COLO829 (cell line): ENCODE results near the gene ETV4.

Experiments
- DNase-seq: peaks from one replicate; pipeline ENCODE4 v3.0.0; 2012; ENCODE audit warnings: low spot score

Gene ETV4

DNA sequence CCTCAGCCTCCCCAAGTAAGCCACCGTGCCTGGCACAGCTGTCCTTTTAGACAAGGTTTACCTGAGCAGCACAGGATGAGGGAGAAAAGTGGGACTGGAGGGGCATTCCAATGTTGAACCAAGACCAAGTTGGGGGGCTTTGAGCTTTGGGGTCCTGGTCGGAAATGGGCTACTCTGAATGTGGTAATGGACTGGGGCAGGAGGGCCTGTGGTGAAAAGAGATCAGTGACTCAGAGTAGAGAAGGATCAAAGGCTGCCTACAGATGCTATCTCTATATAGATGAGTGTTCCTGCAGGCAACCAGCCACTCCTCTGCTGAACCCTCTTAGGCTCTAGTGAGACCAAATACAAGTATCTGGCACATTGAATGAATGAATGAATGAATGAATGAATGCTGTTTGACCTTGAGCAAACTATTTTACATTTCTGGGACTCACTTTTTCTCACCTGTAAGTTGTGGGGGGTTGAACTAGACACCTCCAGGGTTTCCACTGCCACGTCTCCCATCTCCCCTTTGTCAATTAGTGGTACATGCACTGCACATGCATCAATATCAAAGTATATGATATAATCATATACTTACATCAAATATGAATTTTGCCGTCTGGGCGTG lies 26.3 kb upstream of the ETV4 start:
- no peak for DNase-seq

DNA sequence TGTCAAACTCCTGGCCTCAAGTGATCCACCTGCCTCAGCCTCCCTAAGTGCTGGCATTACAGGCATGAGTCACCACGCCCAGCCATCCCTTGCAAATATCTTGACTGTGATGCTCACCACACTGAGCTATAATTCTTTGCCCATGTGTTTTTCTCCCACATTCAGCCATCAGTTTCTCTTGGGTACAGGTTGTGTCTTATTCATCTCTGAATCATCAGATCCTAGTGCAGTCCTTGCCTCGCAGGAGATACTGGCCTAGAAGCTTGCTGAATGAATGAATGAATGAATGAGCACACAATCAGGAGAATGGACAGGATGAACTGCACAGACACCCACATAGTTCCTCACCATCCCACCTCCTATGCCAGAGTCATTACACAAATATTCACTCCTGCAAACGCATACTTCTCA lies 24.4 kb upstream of the ETV4 start:
- no peak for DNase-seq

DNA sequence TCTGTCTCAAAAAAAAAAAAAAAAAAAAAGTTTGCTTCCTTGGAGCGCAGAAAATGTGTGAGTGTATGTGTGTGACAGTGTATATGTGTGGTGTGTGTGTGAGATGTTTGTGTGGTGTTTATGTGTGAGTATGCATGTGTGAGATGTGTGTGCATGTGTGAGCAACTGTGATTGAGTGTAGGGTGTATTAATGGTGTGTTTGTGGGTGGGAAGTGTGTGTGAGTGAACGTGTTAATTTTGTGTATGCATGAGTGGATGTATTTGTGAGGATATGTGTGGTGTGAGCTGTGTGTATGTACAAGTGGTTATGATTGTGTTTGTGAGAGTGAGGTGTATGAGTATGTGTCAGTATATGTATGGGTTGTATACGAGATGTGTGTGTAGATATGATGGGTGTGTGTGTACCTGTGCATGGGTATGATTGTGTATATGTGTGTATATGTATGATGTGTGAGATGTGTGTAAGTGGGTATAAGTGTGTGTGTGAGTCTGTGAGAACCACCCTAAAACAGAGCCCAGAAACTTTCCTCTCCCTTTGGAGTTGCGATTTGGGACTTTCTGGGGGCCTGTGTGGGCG lies 22.5 kb upstream of the ETV4 start:
- DNase-seq, result no peak

DNA sequence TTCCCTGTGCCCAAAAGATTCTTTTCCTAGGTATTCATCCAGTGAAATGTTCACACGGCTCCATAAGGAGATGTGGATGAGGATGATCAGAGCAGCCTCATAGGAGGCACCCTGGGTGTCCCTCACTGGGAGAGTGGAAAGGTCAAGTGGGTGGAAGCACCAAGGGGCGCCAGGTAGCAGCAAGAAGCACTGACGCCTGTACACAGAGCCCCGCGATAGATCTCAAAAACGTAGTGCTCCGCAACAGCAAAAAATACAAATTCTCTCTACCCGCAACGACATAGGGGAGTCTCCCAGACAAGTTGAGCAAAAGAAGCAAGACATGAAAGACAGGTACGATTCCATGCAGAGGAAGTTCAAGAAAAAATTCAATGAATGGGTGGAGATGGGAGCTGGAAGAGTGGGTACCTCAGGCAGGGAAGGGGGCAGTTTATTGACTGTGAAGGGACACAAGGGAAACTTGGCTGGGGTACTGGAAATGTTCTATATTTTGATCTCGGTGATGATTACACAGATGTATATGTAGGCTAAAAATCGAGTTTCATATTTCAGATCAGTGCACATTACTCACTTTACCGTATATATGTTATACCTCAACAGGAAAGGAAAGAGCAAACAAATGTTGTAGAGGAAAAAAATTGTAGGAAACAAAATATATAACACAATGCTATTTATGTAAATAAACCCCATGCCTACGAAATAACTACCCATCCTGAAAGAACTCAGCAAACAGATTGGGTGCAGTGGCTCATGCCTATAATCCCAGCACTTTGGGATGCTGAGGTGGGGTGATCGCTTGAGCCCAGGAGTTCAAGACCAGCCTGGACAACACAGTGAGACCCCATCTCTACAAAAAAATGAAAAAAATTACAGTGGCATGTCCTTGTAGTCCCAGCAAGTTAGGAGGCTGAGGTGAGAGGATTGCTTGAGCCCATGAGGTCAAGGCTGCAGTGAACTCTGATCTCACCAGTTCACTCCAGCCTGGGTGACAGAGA lies 17.8 kb upstream of the ETV4 start:
- DNase-seq, result no peak

DNA sequence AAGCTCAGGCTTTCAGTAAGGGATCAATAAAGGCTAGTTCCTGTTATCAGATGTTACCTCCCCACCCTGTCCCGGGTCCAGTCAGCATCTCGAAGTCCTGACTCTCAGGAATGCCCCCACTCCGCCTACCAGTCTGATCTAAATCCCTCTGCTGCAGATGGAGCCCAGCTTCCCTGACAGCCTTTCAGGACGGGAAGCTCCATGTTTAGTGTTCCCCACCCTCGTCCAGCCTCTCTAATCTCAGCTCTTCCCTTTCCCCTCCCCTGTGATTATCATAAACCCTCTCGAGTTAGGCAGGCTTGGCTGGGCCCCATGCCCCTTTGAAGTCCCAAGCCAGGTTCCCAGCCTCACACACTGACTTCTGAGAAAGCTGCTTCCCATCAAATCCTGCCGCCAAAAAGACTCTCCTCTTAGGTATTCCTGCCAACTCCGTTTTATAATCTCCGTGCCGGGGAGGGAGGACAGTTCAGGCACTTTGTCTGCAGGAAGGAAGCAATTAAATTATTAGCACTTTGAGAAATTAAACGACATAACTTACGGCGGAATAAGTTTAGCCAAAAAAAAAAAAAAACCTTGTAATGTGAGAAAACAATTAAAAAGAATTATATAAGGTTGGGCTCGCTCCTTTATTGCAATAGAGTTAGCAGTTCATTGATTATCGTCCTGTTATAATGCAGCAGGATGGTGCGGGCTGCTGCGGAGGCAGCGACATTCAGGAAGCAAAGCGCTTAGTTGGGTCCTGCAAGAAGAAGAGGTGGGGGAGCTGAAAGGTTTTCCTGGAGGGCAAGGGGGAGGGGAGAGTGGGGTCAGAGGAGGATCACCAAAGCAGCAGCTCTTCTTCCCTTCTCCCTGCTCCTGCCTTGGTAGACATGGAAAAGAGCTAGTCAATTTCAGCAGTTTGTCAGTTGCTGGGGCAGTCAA lies 16.8 kb upstream of the ETV4 start:
- DNase-seq, result no peak

DNA sequence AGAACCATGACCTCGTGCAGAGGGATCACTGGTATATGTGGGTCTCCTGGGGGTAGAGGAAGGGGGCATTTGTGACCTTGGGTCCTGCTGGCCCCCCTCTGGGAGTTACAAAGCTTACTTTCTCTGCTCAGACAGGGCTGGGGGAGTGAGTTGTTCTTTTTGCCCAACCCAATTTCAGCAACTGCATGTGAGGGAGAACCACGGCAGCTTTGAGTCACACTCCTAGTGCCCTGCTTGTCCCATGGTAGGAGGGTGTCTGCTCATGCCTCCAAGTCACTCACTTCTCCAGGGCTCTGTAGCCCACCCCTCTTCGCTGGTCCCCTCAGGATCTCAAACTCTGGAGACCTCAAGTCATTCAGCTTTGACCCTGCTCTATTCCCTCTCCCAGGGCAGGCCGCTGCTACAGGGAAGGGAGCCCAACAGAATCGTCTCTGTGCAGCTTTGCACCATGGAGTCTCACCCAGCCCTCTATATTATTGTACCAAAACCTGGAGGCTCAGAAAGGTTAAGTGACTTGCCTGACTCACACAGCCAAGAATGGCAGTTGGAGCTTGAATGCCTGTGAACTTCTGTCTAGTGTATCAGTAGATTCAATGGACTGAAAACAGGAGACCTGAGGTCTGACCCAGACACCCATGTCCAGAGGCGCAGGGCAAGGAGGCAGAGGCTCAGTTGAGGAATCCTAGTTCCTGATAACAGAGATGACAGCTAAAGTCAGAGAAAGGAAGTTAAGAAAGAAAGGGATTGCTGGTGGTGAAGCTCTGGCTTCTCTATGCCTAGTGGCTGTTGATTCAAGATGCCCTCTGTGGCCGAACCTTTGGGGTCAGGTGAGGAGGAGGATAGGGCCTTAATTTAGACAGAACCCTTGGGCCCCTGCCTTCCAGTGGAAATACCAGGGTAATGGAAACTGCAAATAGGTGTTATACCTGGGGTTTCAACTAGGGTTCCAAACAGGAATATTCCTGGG lies 14.6 kb upstream of the ETV4 start:
- DNase-seq, result no peak

DNA sequence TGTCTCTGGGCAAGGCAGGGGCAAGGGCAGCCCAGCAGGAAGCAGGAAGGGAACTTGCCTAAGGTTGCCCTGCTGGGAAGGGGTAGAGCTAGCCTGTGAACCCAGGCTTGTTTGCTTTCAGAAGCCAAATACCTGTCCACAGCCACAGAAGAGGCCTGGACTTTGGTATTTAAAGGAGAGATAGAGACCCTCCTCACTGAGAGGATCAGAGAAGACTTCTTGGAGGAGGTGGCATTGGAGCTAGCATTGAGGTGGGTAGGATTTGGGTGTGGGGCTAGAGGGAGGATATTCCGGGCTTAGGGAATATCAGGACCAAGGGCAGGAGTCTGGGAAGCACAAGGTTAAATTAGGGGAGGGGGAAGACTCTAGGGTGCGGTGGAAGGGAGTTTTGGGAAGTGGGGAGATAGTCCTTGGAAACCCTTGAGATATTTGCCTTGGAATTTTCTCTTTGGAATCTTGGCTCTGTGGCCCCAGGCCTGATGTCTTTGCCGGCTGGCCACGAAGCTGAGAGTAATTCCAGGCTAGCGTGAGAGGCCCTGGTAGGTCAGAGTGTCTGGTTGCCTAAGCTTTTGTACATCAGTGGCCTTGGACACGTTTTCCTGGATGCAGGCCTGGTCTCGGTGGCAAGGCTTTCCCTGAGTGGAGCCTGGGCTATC lies 13.1 kb upstream of the ETV4 start:
- DNase-seq, result no peak

DNA sequence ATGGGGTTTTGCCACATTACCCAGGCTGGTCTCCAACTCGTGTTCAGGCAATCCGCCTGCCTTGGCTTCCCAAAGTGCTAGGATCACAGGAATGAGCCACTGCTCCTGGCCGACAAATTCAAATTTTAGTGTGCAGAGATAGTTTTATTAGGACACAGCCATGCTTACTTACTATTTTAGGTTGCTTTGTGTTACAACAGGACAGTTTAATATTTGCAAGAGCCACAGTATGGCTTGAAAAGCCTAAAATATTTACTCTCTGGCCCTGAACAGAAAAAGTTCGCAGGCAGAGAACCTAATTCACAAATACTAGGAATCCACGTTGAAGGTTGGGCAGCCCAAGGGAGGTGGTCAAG lies 12.6 kb upstream of the ETV4 start:
- DNase-seq, result no peak

DNA sequence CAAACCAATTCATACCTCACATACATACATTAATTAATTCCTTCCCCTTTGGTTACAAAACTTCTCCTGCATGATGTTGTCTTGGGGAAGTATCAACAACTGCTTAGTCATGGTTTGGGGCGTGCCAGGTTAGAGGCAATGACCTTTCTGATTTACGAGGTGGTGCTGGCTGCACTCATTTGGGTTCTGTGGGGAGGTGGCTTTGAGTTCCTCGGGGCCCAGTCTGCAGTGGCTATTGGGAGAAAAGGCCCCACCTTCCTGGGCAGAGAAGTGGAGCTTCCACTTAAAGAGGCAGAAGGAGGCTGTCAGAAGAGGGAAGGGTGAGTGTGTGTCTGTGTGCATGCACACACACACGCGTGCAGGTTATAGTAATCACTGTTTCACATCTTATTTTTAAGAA lies 10.2 kb upstream of the ETV4 start:
- DNase-seq, result no peak

DNA sequence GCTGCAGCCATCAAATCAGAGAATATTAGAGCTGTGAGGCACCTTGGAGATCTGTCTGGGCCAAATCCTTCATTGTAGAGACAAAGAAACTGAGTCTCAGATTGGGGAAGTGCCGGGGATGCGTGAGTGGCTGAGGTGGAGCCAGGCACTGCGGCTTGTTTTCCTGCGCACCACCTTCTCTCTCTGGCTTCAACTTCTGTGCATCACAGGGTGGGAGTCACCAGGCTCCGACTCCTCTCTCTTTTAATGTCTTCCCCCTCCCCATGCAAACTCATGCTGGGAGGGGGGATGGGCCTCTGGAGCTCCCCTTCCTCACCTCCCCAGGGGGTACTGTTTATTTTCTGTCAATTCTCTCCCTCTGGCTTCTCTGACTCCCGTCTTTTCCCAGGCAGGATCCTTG lies 8.7 kb upstream of the ETV4 start:
- DNase-seq, result no peak

DNA sequence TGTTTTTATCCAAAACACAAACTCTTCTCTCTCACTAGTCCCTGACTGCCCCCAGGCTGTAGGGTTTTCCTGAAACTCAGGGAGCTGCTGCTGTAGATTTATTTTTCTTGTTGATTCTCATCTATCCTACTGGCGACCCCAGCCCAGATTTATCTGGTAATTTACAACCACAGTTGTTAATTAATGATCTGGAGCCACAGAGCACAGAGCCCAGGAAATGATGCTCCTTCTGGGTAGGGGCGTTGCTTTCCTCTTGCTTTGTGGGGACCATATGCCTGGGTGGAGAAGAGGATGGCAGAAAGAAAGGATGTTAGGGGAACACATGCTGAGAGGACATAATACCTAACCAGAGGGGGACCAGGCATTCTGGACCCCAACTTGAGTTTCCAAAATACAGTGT lies 7.4 kb upstream of the ETV4 start:
- no peak for DNase-seq

DNA sequence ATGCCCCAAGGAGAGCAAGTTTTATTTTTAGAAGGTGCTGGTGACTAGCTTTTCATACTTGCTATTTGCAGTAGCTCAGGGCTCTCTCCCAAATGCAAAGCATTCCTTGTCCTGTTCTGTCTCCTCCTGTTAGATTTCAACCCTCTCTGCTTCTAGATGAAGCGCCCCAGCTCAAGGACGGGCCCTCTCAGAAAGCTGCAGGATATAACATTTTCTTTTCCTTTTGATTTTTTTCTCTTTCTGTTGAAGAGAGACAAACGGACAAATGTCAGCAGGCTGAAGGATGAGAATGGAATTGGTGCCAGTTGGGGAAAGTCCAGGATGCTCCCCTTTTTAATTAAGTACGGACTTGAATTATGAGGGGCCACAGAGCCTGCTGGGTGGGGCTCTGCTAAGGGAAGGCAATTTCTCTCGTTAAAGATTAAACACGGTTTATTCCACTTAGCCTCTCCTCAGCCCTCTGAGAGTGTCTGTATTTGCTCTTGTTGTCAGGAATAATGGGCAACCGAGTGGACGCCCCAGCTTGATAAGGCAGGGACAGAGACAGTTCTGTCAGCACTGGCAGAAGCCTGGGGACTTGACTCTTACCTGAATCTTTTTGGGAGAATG lies 6.2 kb upstream of the ETV4 start:
- DNase-seq, result no peak

DNA sequence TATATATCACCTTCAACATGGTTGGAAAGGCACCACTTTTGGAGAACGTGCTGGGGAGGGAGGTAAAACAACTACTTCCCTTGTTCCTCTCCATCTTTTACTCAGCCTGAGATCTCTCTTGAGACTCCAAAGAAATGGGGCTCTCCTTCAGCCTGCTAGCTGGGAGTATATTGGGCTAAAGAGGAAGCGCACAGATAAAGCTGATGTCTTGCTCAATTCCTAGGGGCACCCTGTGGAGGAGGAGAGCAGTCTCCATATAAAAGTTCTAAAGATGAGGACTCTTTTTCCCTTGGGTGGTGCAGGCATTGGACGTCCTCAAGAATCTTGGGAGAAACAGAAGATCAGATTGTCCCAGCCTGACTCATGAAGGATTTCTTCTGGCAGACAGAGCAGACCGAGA lies 4.6 kb upstream of the ETV4 start:
- DNase-seq, result no peak

DNA sequence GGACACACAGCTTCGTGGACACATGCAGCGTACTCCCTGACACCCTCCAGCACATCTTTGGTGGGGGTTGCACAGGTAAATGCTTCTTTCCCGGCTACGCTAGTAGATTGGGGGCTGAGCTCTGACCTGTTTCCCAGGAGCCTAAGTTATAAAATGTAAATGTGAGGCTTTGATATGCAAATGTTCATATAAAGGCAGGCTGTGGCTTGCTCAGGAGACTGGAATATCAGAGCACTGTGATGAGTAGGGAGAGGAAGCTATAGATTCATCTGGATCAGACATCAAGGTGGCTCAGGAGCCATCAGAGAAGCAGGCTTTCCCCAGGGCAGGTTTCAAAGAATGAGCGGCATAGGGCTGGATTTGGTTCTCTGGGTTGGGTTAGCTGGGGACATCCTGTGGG lies 3.4 kb upstream of the ETV4 start:
- DNase-seq, result no peak

DNA sequence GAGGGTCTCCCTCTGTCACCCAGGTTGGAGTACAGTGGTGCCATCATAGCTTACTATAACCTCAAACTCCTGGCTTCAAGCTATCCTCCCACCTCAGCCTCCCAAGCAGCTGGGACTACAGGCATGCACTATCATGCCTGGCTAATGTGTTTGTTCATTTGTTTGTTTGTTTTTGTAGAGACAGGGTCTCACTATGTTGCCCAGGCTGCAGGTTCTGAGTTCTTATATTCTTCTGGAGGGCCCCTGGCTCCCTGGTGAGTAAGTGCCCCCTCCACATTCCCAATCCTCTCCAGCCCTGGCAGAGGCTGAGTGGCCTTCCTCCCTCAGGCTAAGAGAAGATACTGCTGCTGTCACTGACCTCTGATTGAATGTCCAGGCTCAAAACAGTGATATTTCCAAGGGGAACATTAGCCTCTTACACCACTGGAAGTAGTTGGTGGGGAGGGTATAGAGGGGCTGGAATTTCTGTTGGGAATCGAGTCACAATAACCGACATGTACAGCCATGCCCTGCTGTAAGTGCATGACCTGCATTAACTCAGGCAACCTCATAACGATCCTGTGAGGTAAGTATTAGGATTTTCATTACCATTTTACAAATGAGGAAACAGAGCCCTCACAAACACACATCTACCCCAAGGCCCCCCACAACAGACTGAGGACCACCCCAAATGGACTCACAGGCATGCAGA lies 2.7 kb upstream of the ETV4 start:
- DNase-seq, result no peak

DNA sequence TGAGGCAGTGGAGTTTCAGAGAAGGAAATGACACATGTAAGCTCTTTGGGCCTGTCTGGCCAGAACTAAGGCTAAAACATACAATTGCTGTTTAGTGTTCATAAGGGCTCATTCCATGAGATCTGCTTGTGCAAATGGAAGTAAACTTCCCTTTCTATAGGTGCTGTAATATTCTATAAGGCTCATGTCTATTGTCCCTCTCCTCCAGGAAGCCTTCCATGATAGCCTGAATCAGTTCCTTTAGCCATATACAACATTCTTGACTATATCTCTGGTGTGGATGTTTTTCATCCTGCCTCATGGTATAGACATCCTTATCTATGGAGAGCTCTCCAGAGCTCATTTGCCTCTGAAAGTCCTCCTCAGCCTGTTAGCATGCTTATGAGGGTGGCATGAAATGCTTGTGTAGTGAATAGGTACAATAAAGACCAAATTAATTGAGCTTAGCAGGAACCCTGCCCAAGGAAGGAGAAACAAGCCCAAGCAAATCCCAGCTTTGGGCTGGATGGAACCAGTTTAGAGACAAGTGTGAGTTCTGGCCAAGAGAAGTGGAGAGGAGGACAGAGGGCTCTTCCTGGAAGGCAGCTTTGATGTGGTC lies 1.6 kb upstream of the ETV4 start:
- DNase-seq, result no peak

DNA sequence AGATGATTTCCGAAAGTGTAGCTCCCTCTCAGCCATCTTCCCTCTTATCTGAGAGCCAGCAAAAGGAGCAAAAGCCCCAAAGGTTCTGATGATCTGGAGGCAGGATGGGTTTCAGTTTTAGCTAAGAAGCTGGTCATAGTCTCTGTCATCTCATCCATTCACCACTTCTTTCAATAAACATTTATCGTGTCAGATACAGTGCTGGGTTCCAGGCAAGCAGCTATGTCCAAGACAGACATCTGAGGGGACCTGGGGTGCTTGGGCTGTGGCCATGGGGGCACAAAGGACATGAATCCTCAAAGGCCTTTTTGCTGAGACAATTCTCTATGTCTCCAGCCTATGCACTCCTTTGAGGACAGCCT lies 1.0 kb upstream of the ETV4 start:
- DNase-seq, result no peak

DNA sequence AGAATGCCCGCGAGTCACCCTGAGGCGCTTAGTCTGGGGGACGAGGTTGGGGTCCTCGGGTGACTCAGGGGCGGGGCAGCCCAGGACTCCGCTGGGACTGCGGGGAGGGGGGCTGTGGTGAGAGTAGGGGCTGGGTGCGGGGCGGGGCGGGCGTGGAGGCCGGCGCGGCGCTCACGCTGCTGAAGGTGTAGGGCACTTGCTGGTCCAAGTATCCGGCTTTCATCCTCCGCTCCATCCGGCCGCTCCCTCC lies 832 bp downstream of the ETV4 start:
- DNase-seq, result no peak

DNA sequence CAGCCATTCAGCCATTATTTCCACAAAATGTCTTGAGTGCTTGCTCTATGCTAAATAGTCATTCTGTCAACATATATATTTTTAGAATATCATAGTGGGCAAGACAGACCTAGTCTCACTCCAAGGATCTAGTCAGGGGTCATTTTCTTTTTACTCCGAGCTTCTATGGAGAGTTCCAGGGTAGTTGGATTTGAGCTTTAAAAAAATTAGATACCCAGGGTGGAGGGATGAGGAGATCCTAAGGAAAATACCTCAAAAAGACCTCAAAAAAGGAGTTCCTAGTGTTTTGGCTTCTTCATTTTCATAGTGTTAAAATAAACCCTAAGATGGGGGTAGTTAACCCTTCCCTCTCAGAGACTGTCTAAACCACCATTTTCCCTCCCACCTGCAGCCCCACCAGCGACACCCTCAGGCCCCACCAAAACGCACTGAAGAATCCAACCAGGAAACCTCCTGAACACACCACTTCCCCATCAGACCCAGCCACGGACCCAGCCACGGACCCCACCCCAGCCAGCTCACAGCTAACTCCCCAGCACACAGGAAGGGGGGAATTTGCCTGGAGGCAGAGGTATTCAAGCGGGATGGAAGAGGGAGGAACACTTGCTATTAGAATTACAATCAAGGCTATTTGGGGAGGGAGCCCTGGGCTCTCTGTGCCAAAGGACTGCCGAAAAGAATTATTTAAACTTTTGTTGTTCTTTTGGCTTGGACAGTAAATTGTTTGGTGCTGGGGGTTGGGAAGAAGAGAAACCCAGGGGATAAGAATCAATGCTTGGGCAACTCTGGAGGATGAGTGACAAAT lies 2.2 kb downstream of the ETV4 start:
- no peak for DNase-seq
